GM19351 (cell line): ENCODE results near the gene FADD.

Source experiments
- ATAC-seq: cut with Tn5 transposase; IDR thresholded peaks from one replicate; pipeline ENCODE4 v1.9.1; 2021; ENCODE audit warnings: mild to moderate bottlenecking, moderate library complexity; ENCODE audit not compliant: unreplicated experiment

FADD gene

DNA sequence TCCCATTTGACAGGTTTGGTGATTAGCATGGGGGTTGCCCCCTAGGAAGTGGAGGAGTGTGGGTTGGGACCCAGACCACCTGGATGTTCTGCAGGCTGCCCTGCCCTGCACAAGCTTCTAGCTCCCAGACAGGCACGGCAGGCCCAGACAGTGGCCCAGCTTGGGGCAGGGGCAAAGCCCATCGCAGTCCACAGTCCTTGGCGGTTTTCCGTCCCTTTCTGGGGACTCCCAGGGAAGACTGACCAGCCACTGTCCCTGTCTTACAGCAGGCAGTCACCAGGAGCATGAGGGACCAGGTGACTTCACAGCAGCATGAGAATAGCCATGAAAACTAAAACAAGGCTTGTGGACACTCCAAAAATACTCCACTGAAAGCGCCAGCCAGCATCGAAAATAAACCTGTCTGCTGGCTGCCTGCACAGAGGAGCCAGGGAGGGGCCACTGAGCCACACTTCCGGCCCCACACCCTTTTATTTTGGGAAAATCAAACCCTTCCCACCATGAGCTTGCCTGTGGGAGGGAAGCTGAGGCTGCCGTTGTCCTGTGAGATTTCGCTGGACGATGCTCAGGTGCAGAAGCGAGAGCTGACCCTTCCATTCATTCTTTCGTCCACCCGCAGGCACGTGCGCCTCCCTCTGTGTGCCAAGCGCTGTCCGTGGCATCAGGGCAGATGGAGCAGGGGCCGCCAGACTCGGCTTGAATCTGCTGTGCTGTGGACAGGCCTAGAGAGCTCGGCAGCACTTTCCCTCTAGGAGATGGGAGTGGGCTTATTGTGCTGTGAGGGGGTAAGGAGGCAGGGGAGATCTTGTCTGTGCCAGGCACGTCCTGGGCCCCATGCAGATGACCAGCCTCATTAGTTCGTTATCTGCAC is 28.0 kb downstream of the FADD start:
- ATAC-seq: no peak

DNA sequence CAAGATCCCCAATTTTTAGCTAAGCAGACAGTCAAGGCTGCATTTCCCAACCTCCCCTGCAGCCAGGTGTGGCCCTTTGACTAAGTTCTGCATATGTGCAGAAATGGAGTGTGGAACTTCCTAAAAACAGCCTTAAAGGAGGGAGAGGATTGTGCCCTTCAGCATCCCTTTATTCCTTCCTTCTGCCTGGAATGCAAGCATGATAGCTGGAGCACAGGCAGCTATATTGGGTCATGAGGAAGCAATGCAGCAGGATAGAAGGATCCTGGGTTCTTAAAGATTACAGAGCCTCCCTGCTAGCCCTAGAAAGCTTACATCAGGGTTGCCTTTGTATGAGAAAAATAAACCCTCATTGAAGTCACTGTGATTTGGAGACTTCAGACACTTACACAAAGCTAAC is 29.9 kb downstream of the FADD start:
- ATAC-seq: no peak

DNA sequence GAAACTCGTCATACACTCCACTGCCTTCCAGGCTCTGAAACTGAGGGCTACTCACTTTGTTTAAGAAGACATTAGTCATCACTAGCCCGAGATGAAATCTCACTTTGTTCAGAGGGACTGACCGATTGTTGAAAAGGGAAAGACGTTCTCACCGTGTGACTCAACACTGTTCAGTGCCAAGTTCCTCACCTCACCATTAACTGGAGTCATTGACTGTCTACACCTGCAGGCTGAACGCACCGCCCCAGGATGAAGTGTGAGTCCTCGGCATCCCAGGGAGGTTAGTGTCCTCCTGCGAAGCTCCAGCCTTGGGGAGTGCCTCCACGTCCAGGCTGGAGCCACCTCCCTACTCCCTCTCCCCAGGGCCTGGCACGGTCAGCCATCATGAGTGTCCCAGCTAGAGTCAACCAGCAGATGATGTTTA is 30.4 kb downstream of the FADD start:
- no peak for ATAC-seq

GRCh38 chr11:70233962-70234361 is 30.9 kb downstream of the FADD start:
- ATAC-seq: no peak

DNA sequence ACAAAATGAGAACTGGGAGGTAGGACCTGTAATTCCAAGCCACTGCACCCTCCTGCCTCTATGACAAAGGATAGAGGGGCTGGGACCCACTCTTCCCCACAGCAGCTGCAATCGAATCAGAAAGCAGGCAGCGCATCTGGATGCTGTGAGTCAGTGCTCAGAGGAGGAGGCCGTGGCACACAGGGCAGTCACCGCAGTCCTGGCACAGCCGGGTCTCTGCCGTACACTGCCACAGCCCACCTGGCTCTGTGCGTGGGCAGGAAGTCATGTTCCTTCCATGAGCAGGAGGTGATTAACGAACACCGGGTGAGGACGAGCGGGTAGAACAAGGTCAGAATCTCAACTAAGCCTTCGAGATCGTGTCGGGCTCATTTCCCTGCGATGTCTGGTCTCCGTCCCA is 37.2 kb downstream of the FADD start:
- no peak for ATAC-seq

GRCh38 chr11:70241709-70242108 is 38.6 kb downstream of the FADD start:
- no peak for ATAC-seq

DNA sequence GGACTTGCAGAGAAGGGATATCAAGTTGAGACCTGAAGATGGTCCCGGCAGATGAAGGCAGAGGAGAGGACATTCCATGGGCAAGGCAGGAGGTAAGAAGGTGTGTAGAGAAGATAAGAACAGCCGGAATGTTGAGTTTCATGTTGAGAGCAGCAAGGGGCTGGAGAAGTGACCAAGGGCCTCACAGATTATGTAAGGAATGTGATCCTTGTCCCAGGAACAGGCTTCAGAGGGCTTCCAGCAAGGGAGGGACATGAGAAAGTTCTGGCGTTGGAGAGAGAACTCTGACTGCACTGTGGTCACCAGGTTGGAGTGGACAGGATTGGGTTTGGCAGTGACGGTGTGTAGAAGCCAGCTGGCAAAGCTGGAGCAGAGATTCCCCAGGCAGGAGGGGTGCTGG is 39.8 kb downstream of the FADD start:
- ATAC-seq: no peak

DNA sequence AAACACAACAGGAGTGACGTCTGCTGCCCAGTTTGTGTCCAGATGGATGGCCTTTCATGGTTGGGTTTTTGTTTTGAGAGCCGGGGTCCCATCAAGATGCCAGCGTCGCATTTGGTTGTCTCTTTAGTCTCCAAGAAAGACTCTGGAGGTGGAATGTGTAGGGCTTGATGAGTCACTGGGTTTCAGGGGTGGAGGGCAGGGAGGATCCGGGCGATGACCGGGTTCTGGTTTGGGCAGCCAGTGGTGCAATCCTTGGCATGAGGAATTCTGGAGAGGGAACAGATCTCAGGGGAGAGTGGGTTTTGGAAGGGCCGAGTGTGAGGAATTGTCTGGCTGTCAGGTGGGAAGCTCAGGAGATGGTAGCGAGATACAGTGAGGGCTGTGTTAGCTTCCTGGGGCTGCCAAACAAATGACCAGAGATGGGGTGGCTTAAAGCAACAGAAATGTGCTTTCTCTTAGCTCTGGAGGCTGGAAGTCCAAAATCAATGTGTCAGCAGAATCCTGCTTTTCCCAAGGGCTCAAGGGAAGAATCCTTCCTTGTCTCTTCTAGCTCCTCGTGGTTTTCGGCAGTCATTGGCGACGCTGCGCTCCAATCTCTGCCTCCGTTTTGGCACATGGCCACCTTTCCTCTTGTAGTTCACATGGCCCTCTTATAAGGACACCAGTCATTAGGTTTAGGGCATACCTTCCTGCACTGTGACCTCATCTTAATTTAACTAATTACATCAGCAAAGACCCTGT is 41.0 kb downstream of the FADD start:
- ATAC-seq: no peak

GRCh38 chr11:70244698-70245097 is 41.6 kb downstream of the FADD start:
- ATAC-seq: no peak

DNA sequence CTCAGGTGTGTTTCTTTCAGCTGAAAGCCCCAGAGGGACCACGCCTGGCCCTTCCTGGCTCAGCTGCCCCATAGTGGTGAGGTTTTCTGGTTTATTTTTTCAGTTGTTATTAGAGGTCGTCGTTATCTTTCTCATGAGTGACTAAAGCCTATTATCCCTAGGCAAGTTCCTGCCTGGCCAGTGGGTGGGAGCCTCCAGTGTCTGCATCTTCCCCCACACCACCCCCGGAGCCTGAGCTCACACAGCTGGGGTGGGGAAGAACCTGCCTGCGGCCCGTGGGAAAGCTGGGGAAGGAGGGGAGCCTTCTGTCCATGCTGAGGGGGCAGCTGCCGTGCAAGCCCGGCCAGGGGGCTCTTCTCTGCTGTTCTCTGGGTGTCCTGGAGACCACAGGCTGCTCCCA is 43.1 kb downstream of the FADD start:
- no peak for ATAC-seq

GRCh38 chr11:70247042-70247709 is 44.1 kb downstream of the FADD start:
- no peak for ATAC-seq

DNA sequence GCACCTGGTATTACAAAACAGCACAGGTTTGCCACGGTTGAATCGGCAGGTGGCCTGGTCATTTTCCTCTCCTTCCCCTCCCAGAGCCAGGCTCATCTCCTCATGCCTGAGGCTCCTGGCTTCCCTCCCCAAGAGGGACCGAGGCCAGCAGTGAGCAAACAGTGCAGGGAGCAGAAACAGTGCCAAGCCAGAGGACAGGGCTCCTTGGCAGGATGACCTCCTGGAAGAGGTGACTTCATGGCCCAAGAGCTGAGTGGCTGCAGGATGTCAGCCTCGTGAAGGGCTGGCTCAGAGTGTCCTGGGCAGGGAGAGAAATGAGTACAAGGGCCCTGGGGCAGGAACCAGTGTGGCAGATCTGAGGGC is 44.6 kb downstream of the FADD start:
- no peak for ATAC-seq

GRCh38 chr11:70250876-70251658 is 48.0 kb downstream of the FADD start:
- ATAC-seq: no peak

DNA sequence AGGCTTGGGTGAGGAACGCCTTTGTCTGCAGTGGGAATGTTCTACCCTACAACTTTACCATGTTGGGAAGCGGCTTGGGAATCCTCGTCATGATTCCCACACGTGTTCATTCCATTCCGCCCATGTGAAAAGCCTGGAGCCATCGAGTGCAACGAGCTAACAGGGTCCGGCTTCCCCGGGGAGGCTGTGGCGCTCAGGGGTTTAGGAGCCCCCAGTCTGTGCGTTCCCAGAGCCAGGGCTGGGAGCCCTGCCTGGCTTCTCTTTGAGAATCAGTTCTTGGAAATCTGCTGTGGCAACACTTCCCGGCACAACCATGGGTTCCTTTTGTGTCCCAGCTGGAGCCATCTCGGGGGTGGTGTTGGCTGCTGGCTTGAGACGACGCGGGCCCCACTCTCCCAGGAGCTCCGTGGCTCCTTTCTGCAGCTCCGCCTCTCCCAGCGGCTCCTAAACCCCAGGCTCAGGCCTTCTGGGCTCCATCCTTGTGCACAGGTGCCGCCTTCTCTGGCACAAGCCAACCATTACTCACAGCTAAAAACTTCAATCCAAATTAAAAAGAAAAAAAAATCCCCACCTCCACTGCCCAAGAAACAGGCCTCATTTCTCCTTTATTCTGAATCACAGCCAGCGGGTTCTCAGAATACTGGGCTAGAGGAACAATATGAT is 48.7 kb downstream of the FADD start:
- ATAC-seq: no peak

DNA sequence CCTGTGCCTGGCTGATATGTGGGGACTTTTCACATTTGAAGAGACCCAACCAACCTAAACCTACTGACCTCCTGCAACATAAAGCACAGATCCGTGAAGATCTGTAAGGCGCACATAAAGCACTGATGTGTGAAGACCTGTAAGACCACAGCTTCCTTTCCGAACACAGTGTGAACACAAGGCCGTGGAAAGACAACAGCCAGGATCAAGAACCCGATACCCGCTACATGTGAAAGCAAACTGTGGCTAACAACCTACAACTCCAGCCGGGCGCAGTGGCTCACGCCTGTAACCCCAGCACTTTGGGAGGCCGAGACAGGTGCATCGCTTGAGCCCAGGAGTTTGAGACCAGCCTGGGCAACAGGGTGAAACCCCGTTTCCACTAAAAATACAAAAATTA is 49.7 kb downstream of the FADD start:
- ATAC-seq: peak; percentile 44

GRCh38 chr11:70255477-70256116 is 52.5 kb downstream of the FADD start:
- ATAC-seq: no peak
